Common myeloid progenitor, CD34-positive (primary cell): ENCODE results near the gene LRP1B.

Source experiments
- CTCF ChIA-PET: fragments of 350-600 bp; sonication (Branson Sonifier 250); formaldehyde crosslinking; loops from one replicate; lab custom pipeline; 2021; ENCODE audit warnings: antibody characterized with exemption; lab: Charles Lee
- POLR2A ChIA-PET: fragments of 350-600 bp; sonication (Branson Sonifier 250); formaldehyde crosslinking; loops from one replicate; lab custom pipeline; 2021; ENCODE audit warnings: antibody characterized with exemption; lab: Charles Lee
- DNase-seq, 3 donors: peaks; one replicate each; pipeline versions ENCODE4 v3.0.0 to v3.0.0-alpha.2; 2013
- H3K27ac ChIP-seq, 2 experiments: 1 replicate in 1 of 2; 2 replicates in 1 of 2; pipeline ENCODE4 v1.7.0; 2013; ENCODE audit warnings: inconsistent platforms in 2 of 2, low read length in 2 of 2, mild to moderate bottlenecking in 2 of 2, low read depth in 1 of 2, moderate library complexity in 1 of 2; ENCODE audit not compliant: severe bottlenecking in 2 of 2, insufficient read depth in 1 of 2, poor library complexity in 1 of 2
- H3K27me3 ChIP-seq, 5 experiments: replicated peaks in 2 of 5; 1 replicate in 3 of 5; 2 replicates in 2 of 5; pipeline versions ENCODE4 v1.6.1 to v1.7.0; 2013; ENCODE audit warnings: low read length in 4 of 5, mild to moderate bottlenecking in 2 of 5, moderate library complexity in 2 of 5, inconsistent platforms in 1 of 5; ENCODE audit not compliant: insufficient read depth in 5 of 5, control insufficient read depth in 4 of 5
- H3K36me3 ChIP-seq, 4 experiments: 1 replicate in 2 of 4; 2 replicates in 2 of 4; pipeline versions ENCODE4 v1.6.1 to v1.7.0; 2013; ENCODE audit warnings: low read length in 3 of 4, control low read depth in 1 of 4, mild to moderate bottlenecking in 1 of 4; ENCODE audit not compliant: control insufficient read depth in 4 of 4, insufficient read depth in 4 of 4
- H3K4me1 ChIP-seq, 4 experiments: 1 replicate in 3 of 4; 2 replicates in 1 of 4; pipeline versions ENCODE4 v1.6.1 to v1.7.1; 2013; ENCODE audit warnings: low read length in 3 of 4, mild to moderate bottlenecking in 3 of 4, control low read depth in 1 of 4, inconsistent platforms in 1 of 4, moderate library complexity in 1 of 4; ENCODE audit not compliant: control insufficient read depth in 4 of 4, insufficient read depth in 4 of 4; ENCODE audit errors: control extremely low read depth in 1 of 4
- H3K4me3 ChIP-seq, 7 experiments: 1 replicate in 4 of 7; 2 replicates in 3 of 7; pipeline versions ENCODE4 v1.5.1 to v1.7.0; 2013; ENCODE audit warnings: mild to moderate bottlenecking in 7 of 7, low read length in 6 of 7, moderate library complexity in 6 of 7, inconsistent platforms in 2 of 7, low read depth in 2 of 7, control low read depth in 1 of 7; ENCODE audit not compliant: insufficient read depth in 4 of 7, control insufficient read depth in 1 of 7; ENCODE audit errors: extremely low read depth in 1 of 7
- H3K9me3 ChIP-seq, 5 experiments: 1 replicate in 4 of 5; 2 replicates in 1 of 5; pipeline versions ENCODE4 v1.6.1 to v1.7.1; 2013; ENCODE audit warnings: low read length in 4 of 5, mild to moderate bottlenecking in 2 of 5, inconsistent platforms in 1 of 5, low read depth in 1 of 5, moderate library complexity in 1 of 5; ENCODE audit not compliant: control insufficient read depth in 4 of 5, insufficient read depth in 2 of 5; ENCODE audit errors: control extremely low read depth in 1 of 5
- WGBS: methylation state at CpG from one replicate; pipeline ENCODE4 v1.1.5; 2013; ENCODE audit not compliant: insufficient coverage; 5-methylcytosine and 5-hydroxymethylcytosine counted together

Gene LRP1B

DNA sequence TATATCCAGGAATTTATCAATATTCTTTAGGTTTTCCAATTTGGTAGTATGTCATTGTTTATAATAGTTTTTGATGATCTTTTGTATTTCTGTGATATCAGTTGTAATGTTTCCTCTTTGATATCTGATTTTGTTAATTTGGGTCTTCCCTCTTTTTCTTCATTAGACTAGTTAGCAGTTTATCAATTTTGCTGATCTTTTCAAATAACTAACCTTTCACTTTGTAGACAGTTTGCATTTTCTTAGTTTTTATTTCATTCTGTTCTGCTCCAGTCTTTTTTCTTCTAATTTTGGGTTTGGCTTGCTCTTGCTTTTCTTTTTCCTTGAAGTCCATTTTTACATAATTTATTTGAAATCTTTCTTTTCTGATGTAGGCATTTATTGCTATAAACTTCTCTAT is 824.4 kb downstream of the LRP1B start:
- no peak for DNase-seq
- no peaks in the 10 kb centered on the region for H3K4me1 ChIP-seq
- H3K27ac ChIP-seq: no peak overlapping the region
- ChIA-PET CTCF (no interaction called here), POLR2A (no interaction called here)
- H3K4me3 ChIP-seq: no peak overlapping the region
- no peaks in the 10 kb centered on the region for H3K9me3 ChIP-seq
- H3K27me3 ChIP-seq: no peaks in the 10 kb centered on the region
- H3K36me3 ChIP-seq: no peaks in the 10 kb centered on the region

DNA sequence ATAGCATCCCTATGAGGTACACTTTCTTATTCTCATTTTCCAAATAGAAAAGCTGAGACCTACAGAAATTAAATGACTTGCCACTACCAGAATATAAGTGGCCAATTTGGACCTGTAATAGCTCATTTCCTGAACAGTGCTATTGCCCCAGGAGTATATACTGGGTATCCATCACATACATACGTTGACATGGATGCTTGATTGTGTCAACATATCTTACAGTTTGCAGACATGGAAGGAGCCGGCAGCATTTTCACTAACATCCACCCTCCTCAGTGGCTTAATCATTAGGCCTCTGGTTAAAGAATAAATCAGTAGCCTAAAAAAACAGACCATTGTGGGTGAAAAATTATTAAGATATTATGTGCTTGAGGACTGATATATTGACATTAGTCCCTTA is 829.3 kb downstream of the LRP1B start:
- no peaks in the 10 kb centered on the region for H3K9me3 ChIP-seq
- H3K4me1 ChIP-seq: no peaks in the 10 kb centered on the region
- H3K27ac ChIP-seq: no peak overlapping the region
- POLR2A ChIA-PET: no interaction called here
- H3K27me3 ChIP-seq: no peaks in the 10 kb centered on the region
- no peaks in the 10 kb centered on the region for H3K36me3 ChIP-seq
- H3K4me3 ChIP-seq: no peak overlapping the region
- 83% methylated on average over 1 of the region's 2 CpGs for WGBS
- no peak for DNase-seq
- CTCF ChIA-PET: no interaction called here

DNA sequence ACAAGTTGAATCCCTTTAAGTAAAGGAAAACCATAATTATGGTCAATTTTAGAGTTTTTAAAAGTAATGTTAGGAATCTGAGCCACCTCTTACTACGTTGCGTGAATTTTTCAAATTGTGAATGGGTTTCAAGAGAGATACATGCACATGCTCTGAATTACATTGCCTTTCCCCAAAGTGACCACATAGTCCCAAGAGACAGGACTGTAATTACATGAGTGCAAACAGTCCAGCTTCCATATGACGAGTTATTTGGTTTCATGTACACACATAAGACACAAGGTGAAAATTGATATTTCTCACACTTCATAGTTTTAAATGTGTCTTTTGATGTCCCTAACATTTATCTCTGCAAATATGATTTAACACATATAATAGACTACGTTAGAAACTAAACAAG is 850.8 kb downstream of the LRP1B start:
- Histone ChIP-seq H3K36me3 (no peaks in the 10 kb centered on the region), H3K4me1 (no peaks in the 10 kb centered on the region), H3K27me3 (no peaks in the 10 kb centered on the region), H3K9me3 (no peaks in the 10 kb centered on the region), H3K4me3 (no peak overlapping the region), H3K27ac (no peak overlapping the region)
- WGBS: 100% methylated on average over 2 of the region's 4 CpGs
- POLR2A ChIA-PET: no interaction called here
- CTCF ChIA-PET: no interaction called here
- no peak for DNase-seq

DNA sequence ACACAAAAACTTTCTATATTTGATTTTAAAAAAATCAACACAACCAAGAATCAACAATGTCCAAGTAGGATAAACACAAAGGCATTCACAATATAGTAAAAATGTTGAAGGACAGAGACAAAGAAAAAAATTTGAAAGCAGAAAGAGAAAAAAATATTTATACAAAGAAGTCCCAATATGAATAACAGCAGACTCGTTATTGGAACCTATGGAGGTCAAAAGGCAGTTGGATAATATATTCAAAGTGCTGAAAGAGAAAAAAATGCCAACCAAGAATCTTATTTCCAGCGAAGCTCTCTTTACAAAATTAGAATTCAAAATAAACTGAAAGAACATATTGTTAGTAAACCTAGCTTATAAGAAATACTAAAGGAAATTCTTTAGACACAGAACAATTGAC is 859.5 kb downstream of the LRP1B start:
- POLR2A ChIA-PET: no interaction called here
- peaks cover 0 to 4% (median 0%) of the 10 kb centered on the region in 5 experiments for H3K9me3 ChIP-seq

DNA sequence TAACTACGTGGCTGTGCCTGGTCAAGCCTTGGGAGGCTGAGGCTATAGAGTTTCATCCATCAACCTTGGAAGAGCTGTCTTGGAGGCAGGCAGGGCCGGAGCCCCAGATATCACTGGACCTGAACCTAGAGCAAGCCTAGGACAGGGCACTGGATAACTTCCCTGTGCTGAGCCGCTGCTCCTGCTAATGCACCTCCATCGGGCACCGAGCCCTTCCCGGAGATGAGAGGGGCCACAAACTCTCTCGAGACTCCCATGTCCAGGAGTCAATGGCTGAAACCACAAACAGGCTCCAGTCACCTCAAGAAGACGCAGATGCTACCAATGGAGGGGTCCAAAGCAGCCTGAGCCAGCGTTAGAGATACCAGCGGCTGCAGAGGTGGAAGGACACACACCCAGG is 866.0 kb downstream of the LRP1B start:
- H3K27ac ChIP-seq: no peak overlapping the region
- no peaks in the 10 kb centered on the region for H3K4me1 ChIP-seq
- H3K4me3 ChIP-seq: no peak overlapping the region
- POLR2A ChIA-PET: no interaction called here
- 99% methylated on average over 10 of the region's 10 CpGs for WGBS
- CTCF ChIA-PET: interaction anchor here (0.6 kb wide), 1 partner anchor 1667 kb away, joined by 3 read pairs; no protein-coding TSS in a partner anchor
- peaks cover 0 to 4% (median 0%) of the 10 kb centered on the region in 5 experiments for H3K9me3 ChIP-seq
- DNase-seq: no peak
- H3K27me3 ChIP-seq: no peaks in the 10 kb centered on the region
- H3K36me3 ChIP-seq: no peaks in the 10 kb centered on the region

More for the DNA sequence above, 859.5 kb downstream of the LRP1B start:
- no peaks in the 10 kb centered on the region for H3K27me3 ChIP-seq
- no peaks in the 10 kb centered on the region for H3K36me3 ChIP-seq
- WGBS: no CpG with 5 or more reads among the region's 2 CpGs
- H3K27ac ChIP-seq: no peak overlapping the region
- no peaks in the 10 kb centered on the region for H3K4me1 ChIP-seq
- no peak overlapping the region for H3K4me3 ChIP-seq
- DNase-seq: peak in 2 of 3 donors; percentile 1 to 36
- CTCF ChIA-PET: no interaction called here

DNA sequence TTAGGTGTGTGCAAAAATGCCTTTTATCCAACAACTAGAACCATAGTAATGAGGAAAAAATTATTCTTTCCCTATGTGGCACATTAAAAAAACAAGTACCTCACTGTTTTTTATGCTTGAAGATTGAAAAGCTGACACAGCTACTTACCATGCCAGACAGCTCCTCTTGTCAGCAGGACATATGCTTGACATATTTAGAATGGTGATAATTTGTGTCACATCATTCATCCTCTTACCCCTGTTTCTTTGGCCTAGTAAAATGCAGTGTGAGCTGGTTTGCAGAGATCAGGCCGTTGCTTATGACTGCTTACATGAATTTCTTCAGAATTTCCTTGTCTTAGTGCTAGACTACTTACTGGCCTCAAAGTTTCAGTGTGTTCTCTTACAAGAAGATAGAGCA is 869.9 kb downstream of the LRP1B start:
- Histone ChIP-seq H3K36me3 (no peaks in the 10 kb centered on the region), H3K4me3 (no peak overlapping the region), H3K9me3 (peaks cover 0 to 4% (median 0%) of the 10 kb centered on the region in 5 experiments), H3K4me1 (no peaks in the 10 kb centered on the region), H3K27ac (no peak overlapping the region), H3K27me3 (no peaks in the 10 kb centered on the region)
- ChIA-PET POLR2A (no interaction called here), CTCF (no interaction called here)
- 100% methylated on average over 1 of the region's 1 CpG for WGBS
- DNase-seq: no peak

DNA sequence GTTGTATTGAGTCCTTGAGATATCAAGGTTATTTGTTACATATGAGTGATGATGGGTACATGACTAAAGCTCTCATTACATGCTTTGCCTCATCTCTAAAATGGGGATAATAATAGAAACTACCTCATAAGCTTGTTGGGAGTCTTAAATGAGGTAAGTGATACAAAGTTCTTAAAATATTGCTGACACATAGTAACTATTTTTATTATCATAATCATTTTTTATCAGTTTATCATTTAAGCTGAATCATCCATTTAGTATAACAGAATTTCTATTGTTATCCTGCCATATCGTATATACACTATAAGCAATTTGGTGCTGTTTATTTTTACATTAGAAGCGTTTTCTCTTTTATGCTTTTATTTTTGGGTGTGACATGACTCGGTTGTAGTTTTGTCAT is 871.1 kb downstream of the LRP1B start:
- no peak overlapping the region for H3K27ac ChIP-seq
- no peaks in the 10 kb centered on the region for H3K4me1 ChIP-seq
- no CpG with 5 or more reads among the region's 3 CpGs for WGBS
- H3K27me3 ChIP-seq: no peaks in the 10 kb centered on the region
- no peak for DNase-seq
- CTCF ChIA-PET: no interaction called here
- H3K9me3 ChIP-seq: peaks cover 0 to under 1% (median 0%) of the 10 kb centered on the region in 5 experiments
- POLR2A ChIA-PET: no interaction called here
- no peaks in the 10 kb centered on the region for H3K36me3 ChIP-seq
- H3K4me3 ChIP-seq: no peak overlapping the region
